GM23248 (cell line): Measurements from ENCODE around the gene SLC4A11. TPM values are rescaled to one million over a fixed set of nuclear protein-coding genes. Genes with fewer than 3 reads are reported as not detected.
A peak's percentile ranks its signal among the peaks of the same experiment; 100 is the strongest.

Source experiments
- DNase-seq: peaks from one replicate; pipeline ENCODE4 v3.0.0-alpha.2; 2015
- H2AFZ ChIP-seq: fragments of 200-600 bp; sonication (generic); 2 replicates; pipeline ENCODE4 v1.6.1; 2016; ENCODE audit warnings: antibody characterized with exemption
- H3F3A ChIP-seq: fragments of 200-600 bp; sonication (generic); 2 replicates; pipeline ENCODE4 v1.6.1; 2016; ENCODE audit warnings: mild to moderate bottlenecking, antibody characterized with exemption, mixed run types; ENCODE audit not compliant: insufficient read depth
- H3K27ac ChIP-seq: fragments of 200-600 bp; sonication (generic); 2 replicates; pipeline ENCODE4 v1.5.1; 2016; ENCODE audit warnings: mild to moderate bottlenecking
- H3K27me3 ChIP-seq: fragments of 200-600 bp; sonication (generic); replicated peaks from 2 replicates; pipeline ENCODE4 v1.6.1; 2016; ENCODE audit warnings: mild to moderate bottlenecking; ENCODE audit not compliant: insufficient read depth
- H3K36me3 ChIP-seq: fragments of 200-600 bp; sonication (generic); 2 replicates; pipeline ENCODE4 v1.6.1; 2016; ENCODE audit warnings: low read depth, mild to moderate bottlenecking
- H3K4me1 ChIP-seq: fragments of 200-600 bp; sonication (generic); 2 replicates; pipeline ENCODE4 v1.6.1; 2016; ENCODE audit warnings: mild to moderate bottlenecking; ENCODE audit not compliant: insufficient read depth
- H3K4me2 ChIP-seq: fragments of 200-600 bp; sonication (generic); one replicate; pipeline ENCODE4 v1.6.1; 2016; ENCODE audit warnings: mild to moderate bottlenecking; ENCODE audit not compliant: unreplicated experiment
- H3K4me3 ChIP-seq: fragments of 200-600 bp; sonication (generic); 2 replicates; pipeline ENCODE4 v1.5.1; 2016; ENCODE audit warnings: mild to moderate bottlenecking
- H3K79me2 ChIP-seq: fragments of 200-600 bp; sonication (generic); 2 replicates; pipeline ENCODE4 v1.6.1; 2016; ENCODE audit warnings: mild to moderate bottlenecking; ENCODE audit not compliant: insufficient read depth
- H3K9ac ChIP-seq: fragments of 200-600 bp; sonication (generic); 2 replicates; pipeline ENCODE4 v1.6.1; 2016; ENCODE audit warnings: mild to moderate bottlenecking
- H3K9me2 ChIP-seq: fragments of 200-600 bp; sonication (generic); 2 replicates; pipeline ENCODE4 v1.6.1; 2016; ENCODE audit warnings: mixed run types, mild to moderate bottlenecking, moderate library complexity; ENCODE audit not compliant: insufficient read depth
- H3K9me3 ChIP-seq: fragments of 200-600 bp; sonication (generic); one replicate; pipeline ENCODE4 v1.6.1; 2017; ENCODE audit warnings: low read depth
- H4K20me1 ChIP-seq: fragments of 200-600 bp; sonication (generic); 2 replicates; pipeline ENCODE4 v1.6.0; 2016; ENCODE audit not compliant: insufficient read depth
- EZH2 ChIP-seq: fragments of 200-600 bp; sonication (generic); IDR thresholded peaks from 2 replicates; pipeline ENCODE4 v1.6.1; 2018; ENCODE audit warnings: antibody characterized with exemption, mild to moderate bottlenecking; ENCODE audit not compliant: insufficient read depth, poor library complexity, severe bottlenecking
- EZH2phosphoT487 ChIP-seq: fragments of 200-600 bp; sonication (generic); IDR thresholded peaks from 2 replicates; pipeline ENCODE4 v1.6.1; 2018; ENCODE audit warnings: antibody characterized with exemption, moderate library complexity, mild to moderate bottlenecking, low read depth; ENCODE audit not compliant: insufficient read depth
- WGBS, 2 experiments: methylation state at CpG; one replicate each; pipeline ENCODE4 v1.1.6; 2015 to 2017; ENCODE audit warnings: low lambda C conversion rate in 2 of 2, low coverage in 1 of 2; ENCODE audit errors: missing lambda C conversion rate in 2 of 2; 5-methylcytosine and 5-hydroxymethylcytosine counted together
- in situ Hi-C: fragments of 300-500 bp; cut with MboI; formaldehyde crosslinking; loops from 2 replicates; pipeline ENCODE4 v1.15.0; 2020
- polyA plus RNA-seq: library from polyadenylated mRNA; unstranded; fragments of >200 nt; fragmentation: Nextera tagmentation; extraction: Ambion mirVana; gene quantifications from 2 replicates; pipeline ENCODE4 v1.2.1, GENCODE V29; 2016
- total RNA-seq: library from RNA; depleted of rRNA; stranded (reverse); fragments of >200 nt; shearing (Covaris generic); gene quantifications from 2 replicates; pipeline ENCODE4 v1.2.3, GENCODE V29; 2014

Gene SLC4A11
- total and polyA plus RNA-seq, 2 experiments from 2014 or later = 0.65 to 1.1 TPM

DNA sequence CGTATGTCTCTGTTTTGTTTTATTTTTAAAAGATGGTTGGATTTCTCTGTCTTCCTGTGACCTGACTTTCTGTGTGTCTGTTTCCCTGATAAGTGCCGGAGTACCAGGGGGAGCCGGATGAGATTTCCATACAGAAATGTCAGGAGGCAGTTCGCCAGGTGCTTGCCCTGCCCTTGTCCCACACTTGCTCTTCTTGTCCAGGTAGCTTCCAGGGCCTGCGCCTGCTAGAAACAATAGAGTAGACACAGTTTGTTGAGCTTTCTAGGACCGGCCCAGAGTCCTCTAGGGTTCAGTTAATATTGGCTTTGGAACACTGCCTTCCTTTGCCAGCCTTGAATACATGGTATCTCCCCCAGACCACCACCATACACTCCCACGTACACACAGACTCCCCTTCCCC lies 25.8 kb downstream of the SLC4A11 start:
- no peaks in the 10 kb centered on the region for H3K9me3 ChIP-seq
- DNase-seq = no peak
- H3K79me2 ChIP-seq = peaks cover 56% of the 10 kb centered on the region
- H3K9me2 ChIP-seq = no peaks in the 10 kb centered on the region
- H3K36me3 ChIP-seq = no peaks in the 10 kb centered on the region
- TF ChIP-seq EZH2 (no peak), EZH2phosphoT487 (no peak)
- H3K27me3 ChIP-seq = no peaks in the 10 kb centered on the region
- in situ Hi-C loops = no loop called here
- no peak overlapping the region for H3K9ac ChIP-seq
- no peak overlapping the region for H3K27ac ChIP-seq
- H2AFZ ChIP-seq = no peak overlapping the region
- H3K4me3 ChIP-seq = no peak overlapping the region
- H4K20me1 ChIP-seq = no peaks in the 10 kb centered on the region
- no peak overlapping the region for H3K4me2 ChIP-seq
- H3K4me1 ChIP-seq = peaks cover 9% of the 10 kb centered on the region
- 92 to 94% methylated on average over 7 of the region's 7 CpGs for WGBS, 2 experiments
- 0 out of 2 replicates have a peak, but pooled peaks cover 5% of the 10 kb centered on the region for H3F3A ChIP-seq

GRCh38 chr20:3210346-3210745 lies 28.6 kb downstream of the SLC4A11 start:
- Histone ChIP-seq H3K36me3 (no peaks in the 10 kb centered on the region), H4K20me1 (no peaks in the 10 kb centered on the region), H3K9me2 (no peaks in the 10 kb centered on the region), H3K27ac (peak overlapping the region; percentile 60; the same call in 1 of the 2 replicates), H3K9me3 (no peaks in the 10 kb centered on the region), H3K9ac (peak overlapping the region; percentile 84), H3K4me3 (peak overlapping the region; percentile 97), H3K27me3 (no peaks in the 10 kb centered on the region), H2AFZ (peak overlapping the region; percentile 96), H3K4me1 (peaks cover 12% of the 10 kb centered on the region), H3K4me2 (peak overlapping the region; percentile 97), H3F3A (0 out of 2 replicates have a peak, but pooled peaks cover 5% of the 10 kb centered on the region), H3K79me2 (peaks cover 67% of the 10 kb centered on the region)
- DNase-seq = no peak
- in situ Hi-C loops = no loop called here
- 53 to 55% methylated on average over 2 of the region's 2 CpGs for WGBS, 2 experiments
- TF ChIP-seq EZH2 = no peak
- TF ChIP-seq EZH2phosphoT487 = no peak

DNA sequence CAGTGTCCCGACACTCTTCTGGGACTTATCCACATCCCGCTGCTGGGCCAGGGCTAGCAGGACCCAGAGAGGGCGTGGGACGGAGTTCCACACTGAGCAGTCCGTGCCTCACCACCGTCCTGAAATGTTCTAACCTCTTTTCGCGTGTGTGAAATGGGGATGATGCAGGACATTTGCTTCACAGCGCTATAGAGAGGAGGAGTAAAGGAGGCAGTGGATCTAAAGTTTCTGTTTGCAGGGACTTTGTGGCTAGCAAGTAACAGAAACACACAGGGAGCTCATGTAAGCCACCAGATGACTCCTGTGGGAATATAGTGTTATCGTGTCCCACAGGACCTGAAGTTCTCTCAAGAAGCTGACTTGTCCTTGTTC lies 29.1 kb downstream of the SLC4A11 start:
- in situ Hi-C loops = no loop called here
- H3K79me2 ChIP-seq = peaks cover 69% of the 10 kb centered on the region

DNA sequence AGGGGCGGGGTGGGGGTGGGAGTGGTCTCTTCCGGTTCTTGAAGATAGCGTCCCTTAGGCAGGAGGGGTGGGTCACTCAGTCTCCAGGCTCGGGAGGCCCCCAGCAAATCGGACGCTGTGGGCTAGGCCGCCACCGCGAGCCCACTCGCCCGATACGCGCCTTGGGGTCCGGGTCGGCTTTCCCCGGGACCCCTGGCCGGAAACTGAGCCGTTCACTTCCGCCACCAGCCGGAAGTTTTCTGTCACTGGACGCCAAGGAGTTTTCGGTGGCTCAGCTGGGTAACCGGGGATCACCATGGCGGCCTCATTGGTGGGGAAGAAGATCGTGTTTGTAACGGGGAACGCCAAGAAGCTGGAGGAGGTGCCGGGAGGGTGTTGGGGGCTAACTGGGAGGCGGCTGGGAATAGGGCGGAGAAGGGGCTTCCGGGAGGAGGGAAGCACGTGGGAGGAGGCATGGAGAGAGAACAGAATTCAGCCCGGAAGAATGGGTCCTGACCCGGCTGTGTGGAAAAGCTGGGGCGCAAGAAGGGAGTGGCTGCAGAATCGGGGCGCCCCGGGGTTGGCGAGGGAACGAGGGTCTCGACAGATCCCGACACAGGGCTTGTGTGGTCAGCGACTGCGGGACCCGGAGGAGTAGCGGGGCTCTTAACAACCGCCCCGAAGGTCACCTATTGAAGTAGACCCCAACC lies 29.6 kb downstream of the SLC4A11 start, which contains the start of gene ITPA:
TSS of gene ITPA (plus strand) at position 242 of the 689 bp plus-strand sequence. CDS start at position 296, 54 bp downstream.
- H3K27me3 ChIP-seq = no peaks in the 10 kb centered on the region
- H2AFZ ChIP-seq = peak within 1 kb of the TSS; percentile 96
- H3K36me3 ChIP-seq = no peaks in the 10 kb centered on the region
- peak; percentile 64 for DNase-seq
- peak within 1 kb of the TSS; percentile 60 for H3K27ac ChIP-seq
- H3K9me3 ChIP-seq = no peaks in the 10 kb centered on the region
- in situ Hi-C loops = no loop called here
- no peaks in the 10 kb centered on the region for H4K20me1 ChIP-seq
- 0 out of 2 replicates have a peak, but pooled peaks cover 5% of the 10 kb centered on the region for H3F3A ChIP-seq
- peak within 1 kb of the TSS; percentile 84 for H3K9ac ChIP-seq
- H3K9me2 ChIP-seq = no peaks in the 10 kb centered on the region
- H3K4me3 ChIP-seq = peak within 1 kb of the TSS; percentile 97
- H3K79me2 ChIP-seq = peaks cover 73% of the 10 kb centered on the region
- no peak for TF ChIP-seq EZH2phosphoT487
- TF ChIP-seq EZH2 = no peak
- H3K4me1 ChIP-seq = peaks cover 12% of the 10 kb centered on the region
- peak within 1 kb of the TSS; percentile 97 for H3K4me2 ChIP-seq
- 1% methylated on average over 43 to 48 of the region's 48 CpGs for WGBS, 2 experiments

More for the DNA sequence above, 29.1 kb downstream of the SLC4A11 start:
- Histone ChIP-seq H3K9me3 (no peaks in the 10 kb centered on the region), H4K20me1 (no peaks in the 10 kb centered on the region), H3K4me2 (peak overlapping the region; percentile 97), H2AFZ (peak overlapping the region; percentile 96), H3K4me3 (peak overlapping the region; percentile 97), H3K27ac (peak overlapping the region; percentile 60), H3K36me3 (no peaks in the 10 kb centered on the region), H3F3A (0 out of 2 replicates have a peak, but pooled peaks cover 5% of the 10 kb centered on the region), H3K9me2 (no peaks in the 10 kb centered on the region), H3K4me1 (peaks cover 12% of the 10 kb centered on the region), H3K9ac (peak overlapping the region; percentile 84), H3K27me3 (no peaks in the 10 kb centered on the region)
- DNase-seq = peak; percentile 69
- TF ChIP-seq EZH2phosphoT487 = no peak
- no peak for TF ChIP-seq EZH2
- 0 to 1% methylated on average over 10 of the region's 10 CpGs for WGBS, 2 experiments
